ENCODE measurements around the gene CYFIP1. TPM values are rescaled to one million over a fixed set of nuclear protein-coding genes. Genes with fewer than 3 reads are reported as not detected.

Gene CYFIP1
- total RNA-seq, 6 experiments from 2014 or later: 122 to 142 (median 131) TPM

GRCh38 chr15:22974745-22975144 is 5.4 kb downstream of the CYFIP1 start:
- DNase-seq: no peak
- TF ChIP-seq, protein P1, sequence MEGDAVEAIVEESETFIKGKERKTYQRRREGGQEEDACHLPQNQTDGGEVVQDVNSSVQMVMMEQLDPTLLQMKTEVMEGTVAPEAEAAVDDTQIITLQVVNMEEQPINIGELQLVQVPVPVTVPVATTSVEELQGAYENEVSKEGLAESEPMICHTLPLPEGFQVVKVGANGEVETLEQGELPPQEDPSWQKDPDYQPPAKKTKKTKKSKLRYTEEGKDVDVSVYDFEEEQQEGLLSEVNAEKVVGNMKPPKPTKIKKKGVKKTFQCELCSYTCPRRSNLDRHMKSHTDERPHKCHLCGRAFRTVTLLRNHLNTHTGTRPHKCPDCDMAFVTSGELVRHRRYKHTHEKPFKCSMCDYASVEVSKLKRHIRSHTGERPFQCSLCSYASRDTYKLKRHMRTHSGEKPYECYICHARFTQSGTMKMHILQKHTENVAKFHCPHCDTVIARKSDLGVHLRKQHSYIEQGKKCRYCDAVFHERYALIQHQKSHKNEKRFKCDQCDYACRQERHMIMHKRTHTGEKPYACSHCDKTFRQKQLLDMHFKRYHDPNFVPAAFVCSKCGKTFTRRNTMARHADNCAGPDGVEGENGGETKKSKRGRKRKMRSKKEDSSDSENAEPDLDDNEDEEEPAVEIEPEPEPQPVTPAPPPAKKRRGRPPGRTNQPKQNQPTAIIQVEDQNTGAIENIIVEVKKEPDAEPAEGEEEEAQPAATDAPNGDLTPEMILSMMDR (IDR thresholded peaks at IDR 0.05): no peak
- Mint-ChIP-seq H3K36me3 (ENCODE audit: low read depth) (peaks cover 12% of the 10 kb centered on the region), H3K27me3 (ENCODE audit: insufficient read depth) (peaks cover 3% of the 10 kb centered on the region; the same call in 1 of the 2 replicates), H3K9me3 (no peaks in the 10 kb centered on the region), H3K4me3 (no peak overlapping the region), H3K27ac (no peak overlapping the region), H3K4me1 (ENCODE audit: low read depth) (peaks cover 27% of the 10 kb centered on the region)

DNA sequence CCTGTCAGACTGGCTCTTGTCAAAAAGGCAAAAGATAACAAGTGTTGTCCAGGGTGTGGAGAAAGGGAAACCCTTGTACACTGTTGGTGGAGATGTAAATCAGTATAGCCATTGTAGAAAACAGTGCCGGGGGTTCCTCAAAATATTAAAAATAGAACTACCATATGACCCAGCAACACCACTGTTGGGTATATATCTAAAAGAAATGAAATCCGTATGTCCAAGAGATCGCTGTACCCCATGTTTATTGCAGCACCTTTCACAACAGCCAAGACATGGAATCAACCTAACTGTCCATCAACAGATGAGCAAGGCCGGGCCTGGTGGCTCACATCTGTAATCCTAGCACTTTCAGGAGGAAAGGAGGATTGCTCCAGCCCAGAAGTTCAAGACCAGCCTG is 6.2 kb downstream of the CYFIP1 start:
- Mint-ChIP-seq H3K27ac (no peak overlapping the region), H3K4me3 (no peak overlapping the region), H3K27me3 (ENCODE audit: insufficient read depth) (no peaks in the 10 kb centered on the region), H3K4me1 (ENCODE audit: low read depth) (peaks cover 32% of the 10 kb centered on the region), H3K9me3 (no peaks in the 10 kb centered on the region), H3K36me3 (ENCODE audit: low read depth) (peaks cover 13% of the 10 kb centered on the region)
- TF ChIP-seq, protein P1 (IDR thresholded peaks at IDR 0.05): no peak
- no peak for DNase-seq

DNA sequence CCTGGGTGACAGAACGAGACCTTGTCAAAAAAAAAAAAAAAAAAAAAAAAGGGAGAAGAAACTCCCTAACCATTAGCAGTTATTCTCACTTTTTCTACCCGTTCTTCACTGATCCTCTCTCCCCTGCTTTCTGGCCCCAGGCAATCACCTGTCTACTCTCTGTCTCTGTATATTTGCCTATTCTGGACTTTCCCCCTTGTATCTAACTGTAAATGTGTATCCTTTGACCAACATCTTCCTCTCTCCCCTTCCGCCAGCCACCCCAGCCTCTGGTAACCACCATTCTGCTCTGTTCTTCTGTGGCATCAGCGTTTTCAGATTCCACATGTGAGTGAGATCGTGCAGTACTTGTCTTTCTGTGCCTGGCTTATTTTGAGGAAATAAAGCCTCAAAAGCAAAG is 6.9 kb downstream of the CYFIP1 start:
- TF ChIP-seq, protein P1 (IDR thresholded peaks at IDR 0.05): no peak
- Mint-ChIP-seq H3K36me3 (ENCODE audit: low read depth) (peaks cover 13% of the 10 kb centered on the region), H3K4me3 (no peak overlapping the region), H3K9me3 (no peaks in the 10 kb centered on the region), H3K27ac (no peak overlapping the region), H3K27me3 (ENCODE audit: insufficient read depth) (no peaks in the 10 kb centered on the region), H3K4me1 (ENCODE audit: low read depth) (peaks cover 32% of the 10 kb centered on the region)
- no peak for DNase-seq

DNA sequence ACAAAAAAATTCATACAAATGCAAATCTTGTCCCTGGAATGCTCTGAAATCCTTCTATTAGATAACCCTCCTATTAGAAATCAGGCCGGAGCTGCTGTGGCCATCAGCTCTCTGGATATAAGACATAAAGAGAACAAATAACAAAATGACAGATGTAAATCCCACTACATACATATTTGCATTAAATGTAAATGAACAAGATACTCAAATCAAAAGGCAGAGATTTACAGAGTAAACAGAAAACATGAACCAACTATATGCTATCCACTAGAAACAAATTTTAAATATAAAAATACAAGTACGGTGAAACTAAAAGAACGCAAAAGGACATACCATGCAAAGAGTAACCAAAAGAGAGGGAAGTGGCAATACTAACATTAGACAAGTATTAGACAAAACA is 10.7 kb downstream of the CYFIP1 start:
- H3K9me3 Mint-ChIP-seq: no peaks in the 10 kb centered on the region
- peaks cover 48% of the 10 kb centered on the region for H3K4me1 Mint-ChIP-seq (ENCODE audit: low read depth)
- H3K36me3 Mint-ChIP-seq (ENCODE audit: low read depth): peaks cover 13% of the 10 kb centered on the region
- 0 out of 2 replicates have a peak overlapping the region, but pooled peaks have one; percentile 89 for H3K27ac Mint-ChIP-seq
- 0 out of 2 replicates have a peak, but pooled peaks cover 3% of the 10 kb centered on the region for H3K27me3 Mint-ChIP-seq (ENCODE audit: insufficient read depth)
- no peak overlapping the region for H3K4me3 Mint-ChIP-seq
- no peak for DNase-seq
- TF ChIP-seq, protein P1 (IDR thresholded peaks at IDR 0.05): no peak

GRCh38 chr15:22968366-22968765 is 11.8 kb downstream of the CYFIP1 start:
- DNase-seq: peak; percentile 94
- TF ChIP-seq, protein P1 (IDR thresholded peaks at IDR 0.05): no peak
- peaks cover 13% of the 10 kb centered on the region for H3K36me3 Mint-ChIP-seq (ENCODE audit: low read depth)
- peaks cover 50% of the 10 kb centered on the region for H3K4me1 Mint-ChIP-seq (ENCODE audit: low read depth)
- H3K27me3 Mint-ChIP-seq (ENCODE audit: insufficient read depth): peaks cover 7% of the 10 kb centered on the region
- peak overlapping the region; percentile 72 for H3K4me3 Mint-ChIP-seq
- H3K9me3 Mint-ChIP-seq: no peaks in the 10 kb centered on the region
- peak overlapping the region; percentile 89 for H3K27ac Mint-ChIP-seq
